Aorta (tissue), 5 donors: ENCODE results near the gene KLK4. TPM values are rescaled to one million over a fixed set of nuclear protein-coding genes. Genes with fewer than 3 reads are reported as not detected.

ENCODE experiments used
- ATAC-seq: fragments of 200-7000 bp; cut with Tn5 transposase; one replicate; pipeline ENCODE4 v1.9.1; 2022; ENCODE audit warnings: moderate library complexity; ENCODE audit not compliant: low FRiP score
- DNase-seq, 2 donors: peaks; one replicate each; pipeline ENCODE4 v3.0.0-alpha.2; 2020
- H3K27ac ChIP-seq, 2 donors: one replicate each; pipeline ENCODE4 v1.5.1; 2013; ENCODE audit warnings: low read length in 2 of 2, mild to moderate bottlenecking in 2 of 2, moderate library complexity in 2 of 2, control low read depth in 1 of 2, inconsistent platforms in 1 of 2, low read depth in 1 of 2
- H3K27me3 ChIP-seq, 2 donors: one replicate each; pipeline ENCODE4 v1.6.1; 2013; ENCODE audit warnings: control low read depth in 1 of 2, low read length in 1 of 2, mild to moderate bottlenecking in 1 of 2, moderate library complexity in 1 of 2; ENCODE audit not compliant: insufficient read depth in 2 of 2, control insufficient read depth in 1 of 2
- H3K36me3 ChIP-seq, 2 donors: one replicate each; pipeline ENCODE4 v1.6.1; 2013; ENCODE audit warnings: control low read depth in 1 of 2, low read length in 1 of 2, mild to moderate bottlenecking in 1 of 2; ENCODE audit not compliant: insufficient read depth in 2 of 2, control insufficient read depth in 1 of 2
- H3K4me1 ChIP-seq, 2 donors: one replicate each; pipeline ENCODE4 v1.6.1; 2013; ENCODE audit warnings: low read length in 2 of 2, control low read depth in 1 of 2, mild to moderate bottlenecking in 1 of 2, moderate library complexity in 1 of 2; ENCODE audit not compliant: insufficient read depth in 2 of 2, control insufficient read depth in 1 of 2
- H3K4me3 ChIP-seq, 2 donors: one replicate each; pipeline ENCODE4 v1.5.1; 2013; ENCODE audit warnings: low read length in 2 of 2, control low read depth in 1 of 2, mild to moderate bottlenecking in 1 of 2
- H3K9me3 ChIP-seq: one replicate; pipeline ENCODE4 v1.6.1; 2013; ENCODE audit warnings: mild to moderate bottlenecking, low read length; ENCODE audit not compliant: control insufficient read depth
- WGBS, 2 donors: extraction: QIAGEN DNeasy Blood & Tissue Kit; methylation state at CpG; one replicate each; pipeline ENCODE4 v1.1.7; 2013; 5-methylcytosine and 5-hydroxymethylcytosine counted together
- intact Hi-C, 2 donors: fragments of 100-400 bp; cut with DNase I; formaldehyde crosslinking; loops; one replicate each; pipeline versions ENCODE4 v1.14.2 to v1.15.0; 2022
- polyA plus RNA-seq, 2 donors: library from polyadenylated mRNA; stranded (reverse); fragments of 200-250 nt; gene quantifications; one replicate each; pipeline ENCODE4 v1.2.3, GENCODE V29; 2013
- total RNA-seq, 2 donors: library from RNA; stranded (reverse); fragmentation: NEBNext Ultra II Directional; extraction: Animal tissue kit (Norgen Biotek cat#: 25700); gene quantifications; one replicate each; pipeline ENCODE4 v1.2.1, GENCODE V29; 2021
- donor health status: healthy with polysubstance abuse.
- donor health status: Bipolar disorder and iron deficiency.
- donor health status: DM: no; HTN: no; CAD: no.
- donor health status: DM: no; HTN: no; CAD: no.
- donor health status: DM: yes; HTN: yes; CAD: no.

KLK4 gene
- total and polyA plus RNA-seq, 4 donors, result not detected

- Histone ChIP-seq H3K9me3 (no peaks in the 10 kb centered on the region), H3K27ac (no peak overlapping the region), H3K4me1 (no peaks in the 10 kb centered on the region), H3K36me3 (no peaks in the 10 kb centered on the region), H3K4me3 (no peak overlapping the region), H3K27me3 (no peaks in the 10 kb centered on the region)
- ATAC-seq (no peak), DNase-seq (no peak)
- 2 to 22% methylated on average over 6 to 8 of the region's 8 CpGs for WGBS, 2 donors
- intact Hi-C loops, result no loop called here
These were observed 33.9 kb downstream of the KLK4 start for GRCh38 chr19:50877338-50877737.

DNA sequence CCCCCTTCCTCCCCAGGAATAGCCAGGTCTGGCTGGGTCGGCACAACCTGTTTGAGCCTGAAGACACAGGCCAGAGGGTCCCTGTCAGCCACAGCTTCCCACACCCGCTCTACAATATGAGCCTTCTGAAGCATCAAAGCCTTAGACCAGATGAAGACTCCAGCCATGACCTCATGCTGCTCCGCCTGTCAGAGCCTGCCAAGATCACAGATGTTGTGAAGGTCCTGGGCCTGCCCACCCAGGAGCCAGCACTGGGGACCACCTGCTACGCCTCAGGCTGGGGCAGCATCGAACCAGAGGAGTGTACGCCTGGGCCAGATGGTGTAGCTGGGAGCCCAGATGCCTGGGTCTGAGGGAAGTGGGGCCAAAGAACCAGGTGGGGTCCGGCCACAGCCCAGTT is 34.7 kb downstream of the KLK4 start:
- ATAC-seq (no peak), DNase-seq (no peak)
- H3K27ac ChIP-seq, result no peak overlapping the region
- no peak overlapping the region for H3K4me3 ChIP-seq
- no peaks in the 10 kb centered on the region for H3K9me3 ChIP-seq
- H3K36me3 ChIP-seq, result no peaks in the 10 kb centered on the region
- intact Hi-C loops, result no loop called here
- H3K4me1 ChIP-seq, result no peaks in the 10 kb centered on the region
- 66 to 71% methylated on average over 7 of the region's 7 CpGs for WGBS, 2 donors
- no peaks in the 10 kb centered on the region for H3K27me3 ChIP-seq

GRCh38 chr19:50875795-50876422 is 35.3 kb downstream of the KLK4 start:
- no peak for ATAC-seq
- H3K4me3 ChIP-seq, result no peak overlapping the region
- no peaks in the 10 kb centered on the region for H3K4me1 ChIP-seq
- H3K36me3 ChIP-seq, result no peaks in the 10 kb centered on the region
- WGBS, 2 donors, result 36 to 39% methylated on average over 9 of the region's 9 CpGs
- no peak for DNase-seq
- intact Hi-C loops, result no loop called here
- no peak overlapping the region for H3K27ac ChIP-seq
- H3K9me3 ChIP-seq, result no peaks in the 10 kb centered on the region
- H3K27me3 ChIP-seq, result no peaks in the 10 kb centered on the region

GRCh38 chr19:50874211-50874610 is 37.0 kb downstream of the KLK4 start:
- 56 to 60% methylated on average over 5 of the region's 5 CpGs for WGBS, 2 donors
- no peak for ATAC-seq
- DNase-seq, result no peak
- H3K27me3 ChIP-seq, result peaks cover 0 to 3% of the 10 kb centered on the region in 2 donors
- no peaks in the 10 kb centered on the region for H3K9me3 ChIP-seq
- H3K36me3 ChIP-seq, result no peaks in the 10 kb centered on the region
- intact Hi-C loops, result no loop called here
- no peak overlapping the region for H3K27ac ChIP-seq
- H3K4me1 ChIP-seq, result no peaks in the 10 kb centered on the region
- no peak overlapping the region for H3K4me3 ChIP-seq

GRCh38 chr19:50873056-50873455 is 38.1 kb downstream of the KLK4 start, which contains the start of gene KLK2:
TSS of gene KLK2 (plus strand) at chr19:50873439. CDS start at chr19:50873474, 35 bp downstream.
- intact Hi-C loops, result no loop called here
- Histone ChIP-seq H3K4me3 (no peak within 1 kb of the TSS), H3K27ac (no peak within 1 kb of the TSS), H3K9me3 (no peaks in the 10 kb centered on the region), H3K36me3 (no peaks in the 10 kb centered on the region), H3K4me1 (no peaks in the 10 kb centered on the region), H3K27me3 (peaks cover 0 to 3% of the 10 kb centered on the region in 2 donors)
- ATAC-seq (no peak), DNase-seq (no peak)
- WGBS, 2 donors, result 70% methylated on average over 3 of the region's 3 CpGs

DNA sequence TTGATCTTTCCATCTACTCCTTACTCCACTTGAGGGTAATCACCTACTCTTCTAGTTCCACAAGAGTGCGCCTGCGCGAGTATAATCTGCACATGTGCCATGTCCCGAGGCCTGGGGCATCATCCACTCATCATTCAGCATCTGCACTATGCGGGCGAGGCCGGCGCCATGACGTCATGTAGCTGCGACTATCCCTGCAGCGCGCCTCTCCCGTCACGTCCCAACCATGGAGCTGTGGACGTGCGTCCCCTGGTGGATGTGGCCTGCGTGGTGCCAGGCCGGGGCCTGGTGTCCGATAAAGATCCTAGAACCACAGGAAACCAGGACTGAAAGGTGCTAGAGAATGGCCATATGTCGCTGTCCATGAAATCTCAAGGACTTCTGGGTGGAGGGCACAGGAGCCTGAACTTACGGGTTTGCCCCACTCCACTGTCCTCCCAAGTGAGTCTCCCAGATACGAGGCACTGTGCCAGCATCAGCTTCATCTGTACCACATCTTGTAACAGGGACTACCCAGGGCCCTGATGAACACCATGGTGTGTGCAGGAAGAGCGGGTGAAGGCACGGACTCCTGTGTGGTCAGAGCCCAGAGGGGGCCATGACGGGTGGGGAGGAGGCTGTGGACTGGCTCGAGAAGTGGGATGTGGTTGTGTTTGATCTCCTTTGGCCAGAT is 40.6 kb downstream of the KLK4 start:
- WGBS, 2 donors, result 66% methylated on average over 26 of the region's 26 CpGs
- ATAC-seq (no peak), DNase-seq (no peak)
- Histone ChIP-seq H3K36me3 (no peaks in the 10 kb centered on the region), H3K27me3 (peaks cover 0 to 3% of the 10 kb centered on the region in 2 donors), H3K4me3 (no peak overlapping the region), H3K9me3 (no peaks in the 10 kb centered on the region), H3K4me1 (no peaks in the 10 kb centered on the region), H3K27ac (no peak overlapping the region)
- intact Hi-C loops, result no loop called here

DNA sequence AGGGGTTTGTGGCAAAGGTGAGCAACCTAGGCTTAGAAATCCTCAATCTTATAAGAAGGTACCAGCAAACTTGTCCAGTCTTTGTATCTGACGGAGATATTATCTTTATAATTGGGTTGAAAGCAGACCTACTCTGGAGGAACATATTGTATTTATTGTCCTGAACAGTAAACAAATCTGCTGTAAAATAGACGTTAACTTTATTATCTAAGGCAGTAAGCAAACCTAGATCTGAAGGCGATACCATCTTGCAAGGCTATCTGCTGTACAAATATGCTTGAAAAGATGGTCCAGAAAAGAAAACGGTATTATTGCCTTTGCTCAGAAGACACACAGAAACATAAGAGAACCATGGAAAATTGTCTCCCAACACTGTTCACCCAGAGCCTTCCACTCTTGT is 41.7 kb downstream of the KLK4 start:
- Histone ChIP-seq H3K4me3 (no peak overlapping the region), H3K36me3 (no peaks in the 10 kb centered on the region), H3K27ac (no peak overlapping the region), H3K27me3 (peaks cover 0 to 3% of the 10 kb centered on the region in 2 donors), H3K9me3 (no peaks in the 10 kb centered on the region), H3K4me1 (no peaks in the 10 kb centered on the region)
- intact Hi-C loops, result no loop called here
- ATAC-seq, result no peak
- WGBS, 2 donors, result 83 to 85% methylated on average over 4 of the region's 4 CpGs
- DNase-seq, result no peak

DNA sequence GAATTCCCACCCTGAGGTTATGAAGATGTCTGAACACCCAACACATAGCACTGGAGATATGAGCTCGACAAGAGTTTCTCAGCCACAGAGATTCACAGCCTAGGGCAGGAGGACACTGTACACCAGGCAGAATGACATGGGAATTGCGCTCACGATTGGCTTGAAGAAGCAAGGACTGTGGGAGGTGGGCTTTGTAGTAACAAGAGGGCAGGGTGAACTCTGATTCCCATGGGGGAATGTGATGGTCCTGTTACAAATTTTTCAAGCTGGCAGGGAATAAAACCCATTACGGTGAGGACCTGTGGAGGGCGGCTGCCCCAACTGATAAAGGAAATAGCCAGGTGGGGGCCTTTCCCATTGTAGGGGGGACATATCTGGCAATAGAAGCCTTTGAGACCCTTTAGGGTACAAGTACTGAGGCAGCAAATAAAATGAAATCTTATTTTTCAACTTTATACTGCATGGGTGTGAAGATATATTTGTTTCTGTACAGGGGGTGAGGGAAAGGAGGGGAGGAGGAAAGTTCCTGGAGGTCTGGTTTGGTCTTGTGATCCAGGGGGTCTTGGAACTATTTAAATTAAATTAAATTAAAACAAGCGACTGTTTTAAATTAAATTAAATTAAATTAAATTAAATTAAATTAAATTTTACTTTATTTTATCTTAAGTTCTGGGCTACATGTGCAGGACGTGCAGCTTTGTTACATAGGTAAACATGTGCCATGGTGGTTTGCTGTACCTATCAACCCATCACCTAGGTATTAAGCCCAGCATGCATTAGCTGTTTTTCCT is 49.5 kb downstream of the KLK4 start:
- Histone ChIP-seq H3K4me3 (no peak overlapping the region), H3K27me3 (no peaks in the 10 kb centered on the region), H3K4me1 (no peaks in the 10 kb centered on the region), H3K36me3 (no peaks in the 10 kb centered on the region), H3K9me3 (no peaks in the 10 kb centered on the region), H3K27ac (no peak overlapping the region)
- WGBS, 2 donors, result 63 to 75% methylated on average over 7 of the region's 7 CpGs
- DNase-seq, result no peak
- intact Hi-C loops, result no loop called here
- no peak for ATAC-seq
